ENCODE measurements around the gene TOP3B. TPM values are rescaled to one million over a fixed set of nuclear protein-coding genes. Genes with fewer than 3 reads are reported as not detected.

TOP3B gene
- total RNA-seq, 1 experiment from 2014 or later = 68.6 TPM

GRCh38 chr22:21966643-21967516 is 15.7 kb downstream of the TOP3B start (continued):
- TF ChIP-seq PRDM15 (CRISPR knock-in tag; IDR thresholded peaks at IDR 0.05) (no peak), RORB (CRISPR knock-in tag; IDR thresholded peaks at IDR 0.05) (no peak), ZMAT4 (CRISPR knock-in tag; IDR thresholded peaks at IDR 0.05) (no peak), AR (CRISPR knock-in tag; IDR thresholded peaks at IDR 0.05) (no peak), OVOL2 (CRISPR knock-in tag; IDR thresholded peaks at IDR 0.05; ENCODE audit: borderline replicate concordance) (no peak), RELA (CRISPR knock-in tag; IDR thresholded peaks at IDR 0.05; ENCODE audit: borderline replicate concordance) (no peak), TEAD4 (CRISPR knock-in tag; IDR thresholded peaks at IDR 0.05) (no peak), CREB1 (CRISPR knock-in tag; IDR thresholded peaks at IDR 0.05) (no peak), GRHL2 (CRISPR knock-in tag; IDR thresholded peaks at IDR 0.05; ENCODE audit: insufficient replicate concordance, severe bottlenecking) (no peak), CDX4 (CRISPR knock-in tag; IDR thresholded peaks at IDR 0.05; ENCODE audit: borderline replicate concordance) (no peak), ESRRA (CRISPR knock-in tag; IDR thresholded peaks at IDR 0.05; ENCODE audit: borderline replicate concordance) (no peak), CTCF (IDR thresholded peaks at IDR 0.05) (no peak)

- ChIA-PET POLR2A (no interaction called here), CTCF (interaction anchor here (0.5 to 2.1 kb wide), 3 partner anchors 13 to 254 kb away, joined by 3 to 8 read pairs (median 4); partner anchors contain the start of genes PPM1F and TOP3B)
- Mint-ChIP-seq H3K27me3 (ENCODE audit: low read depth) (no peaks in the 10 kb centered on the region), H3K36me3 (peaks cover 69% of the 10 kb centered on the region), H3K4me3 (no peak overlapping the region), H3K4me1 (no peaks in the 10 kb centered on the region), H3K27ac (no peak overlapping the region), H3K9me3 (no peaks in the 10 kb centered on the region)
- ATAC-seq (no peak), DNase-seq (ENCODE audit: low spot score) (no peak)
- TF ChIP-seq SMAD4 (CRISPR knock-in tag; IDR thresholded peaks at IDR 0.05) (no peak), TEAD1 (CRISPR knock-in tag; IDR thresholded peaks at IDR 0.05) (no peak), EMX1 (CRISPR knock-in tag; IDR thresholded peaks at IDR 0.05) (no peak), PRDM15 (CRISPR knock-in tag; IDR thresholded peaks at IDR 0.05) (no peak)
These were observed 16.8 kb downstream of the TOP3B start for GRCh38 chr22:21965762-21966288.
